HEK293 (cell line): ENCODE data around the gene PLEKHA5.

ENCODE experiments used
- CTCF ChIA-PET: fragments of 350-600 bp; formaldehyde crosslinking; extraction: SDS; loops from one replicate; lab custom pipeline; 2021; ENCODE audit warnings: antibody characterized with exemption; lab: Yijun Ruan, JAX
- POLR2A ChIA-PET: fragments of 300-600 bp; formaldehyde crosslinking; extraction: SDS; loops from one replicate; lab custom pipeline; 2020; ENCODE audit warnings: antibody characterized with exemption, inconsistent platforms; lab: Yijun Ruan, JAX
- H3K27ac ChIP-seq: fragments of 200-500 bp; sonication (Bioruptor generic); 2 replicates; pipeline ENCODE4 v1.5.1; 2014; ENCODE audit warnings: low read depth, low read length, control low read depth, inconsistent platforms; ENCODE audit errors: extremely low read depth
- H3K36me3 ChIP-seq, 2 experiments: fragments of 200-500 bp in 1 of 2; sonication (Bioruptor generic) in 1 of 2; 1 replicate in 1 of 2; 2 replicates in 1 of 2; pipeline ENCODE4 v1.5.1; 2014 to 2017; ENCODE audit warnings: inconsistent platforms in 2 of 2, low read length in 2 of 2; ENCODE audit not compliant: control insufficient read depth in 2 of 2, insufficient read depth in 1 of 2
- H3K4me1 ChIP-seq: fragments of 200-500 bp; sonication (Bioruptor generic); 2 replicates; pipeline ENCODE4 v1.5.1; 2014; ENCODE audit warnings: mild to moderate bottlenecking, low read length, inconsistent platforms; ENCODE audit not compliant: control insufficient read depth, insufficient read depth
- H3K4me3 ChIP-seq: 2 replicates; pipeline ENCODE4 v1.5.1; 2011; ENCODE audit warnings: low read depth, mild to moderate bottlenecking, control low read depth, low read length, moderate library complexity
- H3K9me3 ChIP-seq: fragments of 200-500 bp; sonication (Bioruptor generic); 2 replicates; pipeline ENCODE4 v1.5.1; 2014; ENCODE audit warnings: low read depth, low read length, inconsistent platforms; ENCODE audit not compliant: control insufficient read depth, insufficient read depth
- BCL11A ChIP-seq: fragments of 450-650 bp; formaldehyde crosslinking; IDR thresholded peaks from 2 replicates; pipeline ENCODE4 v1.5.1; 2016; ENCODE audit warnings: low read depth, missing biosample characterization, missing genetic modification characterization
- BCL11B ChIP-seq: fragments of 450-650 bp; formaldehyde crosslinking; IDR thresholded peaks from 2 replicates; pipeline ENCODE4 v1.5.1; 2016; ENCODE audit warnings: low read depth, missing biosample characterization, missing genetic modification characterization
- FEZF1 ChIP-seq: fragments of 450-650 bp; formaldehyde crosslinking; IDR thresholded peaks from 2 replicates; pipeline ENCODE4 v1.5.1; 2016; ENCODE audit warnings: missing biosample characterization, missing genetic modification characterization
- GLI4 ChIP-seq: fragments of 450-650 bp; formaldehyde crosslinking; IDR thresholded peaks from 2 replicates; pipeline ENCODE4 v1.5.1; 2016; ENCODE audit warnings: missing biosample characterization, missing genetic modification characterization
- GLIS1 ChIP-seq: fragments of 450-650 bp; formaldehyde crosslinking; IDR thresholded peaks from 2 replicates; pipeline ENCODE4 v1.5.1; 2016; ENCODE audit warnings: missing biosample characterization, missing genetic modification characterization
- HOXC10 ChIP-seq: sonication (generic); formaldehyde crosslinking; IDR thresholded peaks from 2 replicates; pipeline ENCODE4 v1.8.1; 2023; ENCODE audit warnings: mild to moderate bottlenecking, missing genetic modification reagents
- HOXD13 ChIP-seq: sonication (generic); formaldehyde crosslinking; IDR thresholded peaks from 2 replicates; pipeline ENCODE4 v1.8.0; 2022; ENCODE audit warnings: missing genetic modification reagents, borderline replicate concordance
- ZBTB10 ChIP-seq: fragments of 450-650 bp; formaldehyde crosslinking; IDR thresholded peaks from 2 replicates; pipeline ENCODE4 v1.5.1; 2016; ENCODE audit warnings: missing biosample characterization, missing genetic modification characterization
- ZBTB17 ChIP-seq: fragments of 450-650 bp; formaldehyde crosslinking; IDR thresholded peaks from 2 replicates; pipeline ENCODE4 v1.5.1; 2016; ENCODE audit warnings: missing biosample characterization, missing genetic modification characterization
- ZBTB21 ChIP-seq: fragments of 450-650 bp; formaldehyde crosslinking; IDR thresholded peaks from 2 replicates; pipeline ENCODE4 v1.5.1; 2017; ENCODE audit warnings: missing biosample characterization, missing genetic modification characterization
- ZFP41 ChIP-seq: fragments of 450-650 bp; formaldehyde crosslinking; IDR thresholded peaks from 2 replicates; pipeline ENCODE4 v1.5.1; 2016; ENCODE audit warnings: missing biosample characterization, missing genetic modification characterization, borderline replicate concordance
- ZNF114 ChIP-seq: fragments of 450-650 bp; formaldehyde crosslinking; IDR thresholded peaks from 2 replicates; pipeline ENCODE4 v1.5.0; 2017; ENCODE audit warnings: missing biosample characterization, missing genetic modification characterization
- ZNF16 ChIP-seq: fragments of 450-650 bp; formaldehyde crosslinking; IDR thresholded peaks from 2 replicates; pipeline ENCODE4 v1.5.1; 2016; ENCODE audit warnings: low read depth, missing biosample characterization, missing genetic modification characterization
- ZNF24 ChIP-seq: fragments of 450-650 bp; formaldehyde crosslinking; IDR thresholded peaks from 2 replicates; pipeline ENCODE4 v1.5.1; 2016; ENCODE audit warnings: missing biosample characterization, missing genetic modification characterization
- ZNF521 ChIP-seq: fragments of 450-650 bp; formaldehyde crosslinking; IDR thresholded peaks from 2 replicates; pipeline ENCODE4 v1.5.1; 2017; ENCODE audit warnings: missing biosample characterization, mild to moderate bottlenecking, missing genetic modification characterization
- ZNF610 ChIP-seq: fragments of 450-650 bp; formaldehyde crosslinking; IDR thresholded peaks from 2 replicates; pipeline ENCODE4 v1.5.1; 2016; ENCODE audit warnings: missing biosample characterization, missing genetic modification characterization, borderline replicate concordance
- ZNF626 ChIP-seq: fragments of 450-650 bp; sonication (Bioruptor Pico); formaldehyde crosslinking; IDR thresholded peaks from 2 replicates; pipeline ENCODE4 v1.5.1; 2018; ENCODE audit warnings: missing biosample characterization, missing genetic modification characterization, inconsistent platforms
- ZNF654 ChIP-seq: fragments of 450-650 bp; formaldehyde crosslinking; IDR thresholded peaks from 2 replicates; pipeline ENCODE4 v1.5.1; 2016; ENCODE audit warnings: low read depth, missing biosample characterization, missing genetic modification characterization
- ZNF658 ChIP-seq: fragments of 450-650 bp; formaldehyde crosslinking; IDR thresholded peaks from 2 replicates; pipeline ENCODE4; 2016; ENCODE audit warnings: missing biosample characterization, missing genetic modification characterization
- ZNF670 ChIP-seq: fragments of 450-650 bp; formaldehyde crosslinking; IDR thresholded peaks from 2 replicates; pipeline ENCODE4 v1.5.1; 2016; ENCODE audit warnings: missing biosample characterization, missing genetic modification characterization, low read depth
- ZNF768 ChIP-seq: fragments of 450-650 bp; formaldehyde crosslinking; IDR thresholded peaks from 2 replicates; pipeline ENCODE4 v1.5.1; 2018; ENCODE audit warnings: missing biosample characterization, mild to moderate bottlenecking, missing genetic modification characterization
- ZNF777 ChIP-seq: fragments of 450-650 bp; formaldehyde crosslinking; IDR thresholded peaks from 2 replicates; pipeline ENCODE4 v1.5.1; 2017; ENCODE audit warnings: missing biosample characterization, missing genetic modification characterization, borderline replicate concordance
- ZNF837 ChIP-seq: fragments of 450-650 bp; formaldehyde crosslinking; IDR thresholded peaks from 2 replicates; pipeline ENCODE4 v1.5.1; 2016; ENCODE audit warnings: missing biosample characterization, missing genetic modification characterization
- ZSCAN16 ChIP-seq: fragments of 450-650 bp; formaldehyde crosslinking; IDR thresholded peaks from 2 replicates; pipeline ENCODE4 v1.5.1; 2016; ENCODE audit warnings: missing biosample characterization, missing genetic modification characterization
- TF ChIP-seq, protein P1 (sequence below): fragments of 450-650 bp; formaldehyde crosslinking; IDR thresholded peaks from 2 replicates; pipeline ENCODE4 v1.5.1; 2016; ENCODE audit warnings: missing biosample characterization, missing genetic modification characterization
- TF ChIP-seq, protein P2 (sequence below): fragments of 450-650 bp; formaldehyde crosslinking; IDR thresholded peaks from 2 replicates; pipeline ENCODE4 v1.5.1; 2016; ENCODE audit warnings: missing biosample characterization, missing genetic modification characterization
- TF ChIP-seq, protein P3 (sequence below): fragments of 450-650 bp; formaldehyde crosslinking; IDR thresholded peaks from 2 replicates; pipeline ENCODE4 v1.5.1; 2016; ENCODE audit warnings: missing biosample characterization, missing genetic modification characterization
- TF ChIP-seq, protein P4 (sequence below): fragments of 450-650 bp; formaldehyde crosslinking; IDR thresholded peaks from 2 replicates; pipeline ENCODE4 v1.5.1; 2017; ENCODE audit warnings: missing biosample characterization, missing genetic modification characterization

The PLEKHA5 gene

GRCh38 chr12:19212245-19212644 lies 82.7 kb downstream of the PLEKHA5 start:
- Histone ChIP-seq H3K4me1 (no peaks in the 10 kb centered on the region), H3K27ac (no peak overlapping the region), H3K4me3 (no peak overlapping the region), H3K9me3 (no peaks in the 10 kb centered on the region), H3K36me3 (no peaks in the 10 kb centered on the region)
- CTCF ChIA-PET: no interaction called here
- POLR2A ChIA-PET: no interaction called here
- TF ChIP-seq HOXD13 (CRISPR knock-in tag): no peak
- TF ChIP-seq ZBTB10: no peak
- TF ChIP-seq ZBTB17 (tag by site-specific recombination): no peak
- TF ChIP-seq, protein P1, sequence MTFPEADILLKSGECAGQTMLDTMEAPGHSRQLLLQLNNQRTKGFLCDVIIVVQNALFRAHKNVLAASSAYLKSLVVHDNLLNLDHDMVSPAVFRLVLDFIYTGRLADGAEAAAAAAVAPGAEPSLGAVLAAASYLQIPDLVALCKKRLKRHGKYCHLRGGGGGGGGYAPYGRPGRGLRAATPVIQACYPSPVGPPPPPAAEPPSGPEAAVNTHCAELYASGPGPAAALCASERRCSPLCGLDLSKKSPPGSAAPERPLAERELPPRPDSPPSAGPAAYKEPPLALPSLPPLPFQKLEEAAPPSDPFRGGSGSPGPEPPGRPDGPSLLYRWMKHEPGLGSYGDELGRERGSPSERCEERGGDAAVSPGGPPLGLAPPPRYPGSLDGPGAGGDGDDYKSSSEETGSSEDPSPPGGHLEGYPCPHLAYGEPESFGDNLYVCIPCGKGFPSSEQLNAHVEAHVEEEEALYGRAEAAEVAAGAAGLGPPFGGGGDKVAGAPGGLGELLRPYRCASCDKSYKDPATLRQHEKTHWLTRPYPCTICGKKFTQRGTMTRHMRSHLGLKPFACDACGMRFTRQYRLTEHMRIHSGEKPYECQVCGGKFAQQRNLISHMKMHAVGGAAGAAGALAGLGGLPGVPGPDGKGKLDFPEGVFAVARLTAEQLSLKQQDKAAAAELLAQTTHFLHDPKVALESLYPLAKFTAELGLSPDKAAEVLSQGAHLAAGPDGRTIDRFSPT (tag by site-specific recombination): no peak
- TF ChIP-seq ZNF670 (tag by site-specific recombination): no peak
- TF ChIP-seq GLIS1: no peak
- TF ChIP-seq ZBTB21 (tag by site-specific recombination): no peak
- TF ChIP-seq HOXC10 (CRISPR knock-in tag): no peak
- TF ChIP-seq ZNF521 (tag by site-specific recombination): no peak
- TF ChIP-seq BCL11B (tag by site-specific recombination): no peak
- TF ChIP-seq ZNF16 (tag by site-specific recombination): no peak
- no peak for TF ChIP-seq FEZF1 (tag by site-specific recombination)
- TF ChIP-seq ZNF658: no peak
- TF ChIP-seq ZNF777 (tag by site-specific recombination): no peak
- no peak for TF ChIP-seq ZSCAN16 (tag by site-specific recombination)
- TF ChIP-seq ZNF626 (tag by site-specific recombination): no peak
- no peak for TF ChIP-seq ZNF837
- TF ChIP-seq ZNF610 (tag by site-specific recombination): no peak
- TF ChIP-seq, protein P2, sequence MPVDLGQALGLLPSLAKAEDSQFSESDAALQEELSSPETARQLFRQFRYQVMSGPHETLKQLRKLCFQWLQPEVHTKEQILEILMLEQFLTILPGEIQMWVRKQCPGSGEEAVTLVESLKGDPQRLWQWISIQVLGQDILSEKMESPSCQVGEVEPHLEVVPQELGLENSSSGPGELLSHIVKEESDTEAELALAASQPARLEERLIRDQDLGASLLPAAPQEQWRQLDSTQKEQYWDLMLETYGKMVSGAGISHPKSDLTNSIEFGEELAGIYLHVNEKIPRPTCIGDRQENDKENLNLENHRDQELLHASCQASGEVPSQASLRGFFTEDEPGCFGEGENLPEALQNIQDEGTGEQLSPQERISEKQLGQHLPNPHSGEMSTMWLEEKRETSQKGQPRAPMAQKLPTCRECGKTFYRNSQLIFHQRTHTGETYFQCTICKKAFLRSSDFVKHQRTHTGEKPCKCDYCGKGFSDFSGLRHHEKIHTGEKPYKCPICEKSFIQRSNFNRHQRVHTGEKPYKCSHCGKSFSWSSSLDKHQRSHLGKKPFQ (tag by site-specific recombination): no peak
- no peak for TF ChIP-seq ZNF114 (tag by site-specific recombination)

GRCh38 chr12:19214020-19214419 lies 84.5 kb downstream of the PLEKHA5 start:
- Histone ChIP-seq H3K4me3 (no peak overlapping the region), H3K27ac (no peak overlapping the region), H3K9me3 (no peaks in the 10 kb centered on the region), H3K36me3 (no peaks in the 10 kb centered on the region), H3K4me1 (no peaks in the 10 kb centered on the region)
- ChIA-PET CTCF (interaction anchor here (1.2 kb wide), 1 partner anchor 9 kb away, joined by 4 read pairs; no protein-coding TSS in a partner anchor), POLR2A (no interaction called here)
- TF ChIP-seq ZNF24 (tag by site-specific recombination) (no peak), GLI4 (tag by site-specific recombination) (no peak), ZNF768 (no peak), HOXD13 (CRISPR knock-in tag) (no peak), ZNF654 (tag by site-specific recombination) (no peak), BCL11A (tag by site-specific recombination) (no peak), ZFP41 (tag by site-specific recombination) (no peak), ZNF837 (no peak)
- TF ChIP-seq, protein P3, sequence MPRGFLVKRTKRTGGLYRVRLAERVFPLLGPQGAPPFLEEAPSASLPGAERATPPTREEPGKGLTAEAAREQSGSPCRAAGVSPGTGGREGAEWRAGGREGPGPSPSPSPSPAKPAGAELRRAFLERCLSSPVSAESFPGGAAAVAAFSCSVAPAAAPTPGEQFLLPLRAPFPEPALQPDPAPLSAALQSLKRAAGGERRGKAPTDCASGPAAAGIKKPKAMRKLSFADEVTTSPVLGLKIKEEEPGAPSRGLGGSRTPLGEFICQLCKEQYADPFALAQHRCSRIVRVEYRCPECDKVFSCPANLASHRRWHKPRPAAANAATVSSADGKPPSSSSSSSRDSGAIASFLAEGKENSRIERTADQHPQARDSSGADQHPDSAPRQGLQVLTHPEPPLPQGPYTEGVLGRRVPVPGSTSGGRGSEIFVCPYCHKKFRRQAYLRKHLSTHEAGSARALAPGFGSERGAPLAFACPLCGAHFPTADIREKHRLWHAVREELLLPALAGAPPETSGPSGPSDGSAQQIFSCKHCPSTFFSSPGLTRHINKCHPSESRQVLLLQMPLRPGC (tag by site-specific recombination): no peak
- TF ChIP-seq, protein P4, sequence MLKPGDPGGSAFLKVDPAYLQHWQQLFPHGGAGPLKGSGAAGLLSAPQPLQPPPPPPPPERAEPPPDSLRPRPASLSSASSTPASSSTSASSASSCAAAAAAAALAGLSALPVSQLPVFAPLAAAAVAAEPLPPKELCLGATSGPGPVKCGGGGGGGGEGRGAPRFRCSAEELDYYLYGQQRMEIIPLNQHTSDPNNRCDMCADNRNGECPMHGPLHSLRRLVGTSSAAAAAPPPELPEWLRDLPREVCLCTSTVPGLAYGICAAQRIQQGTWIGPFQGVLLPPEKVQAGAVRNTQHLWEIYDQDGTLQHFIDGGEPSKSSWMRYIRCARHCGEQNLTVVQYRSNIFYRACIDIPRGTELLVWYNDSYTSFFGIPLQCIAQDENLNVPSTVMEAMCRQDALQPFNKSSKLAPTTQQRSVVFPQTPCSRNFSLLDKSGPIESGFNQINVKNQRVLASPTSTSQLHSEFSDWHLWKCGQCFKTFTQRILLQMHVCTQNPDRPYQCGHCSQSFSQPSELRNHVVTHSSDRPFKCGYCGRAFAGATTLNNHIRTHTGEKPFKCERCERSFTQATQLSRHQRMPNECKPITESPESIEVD: no peak
